IPS-15b (cell line): Measurements from ENCODE around the gene CRYBB1.

Experiments
- H3K27me3 ChIP-seq: one replicate; pipeline ENCODE4 v1.6.1; 2013; ENCODE audit warnings: low read length; ENCODE audit not compliant: control insufficient read depth, insufficient read depth
- H3K36me3 ChIP-seq: one replicate; pipeline ENCODE4 v1.6.1; 2013; ENCODE audit warnings: low read length; ENCODE audit not compliant: control insufficient read depth, insufficient read depth
- H3K4me1 ChIP-seq: one replicate; pipeline ENCODE4 v1.6.1; 2013; ENCODE audit warnings: mild to moderate bottlenecking, low read length; ENCODE audit not compliant: control insufficient read depth, insufficient read depth
- H3K4me3 ChIP-seq: one replicate; pipeline ENCODE4 v1.5.1; 2013; ENCODE audit warnings: low read depth, low read length
- H3K9ac ChIP-seq: one replicate; pipeline ENCODE4 v1.6.1; 2013; ENCODE audit warnings: low read depth, mild to moderate bottlenecking, low read length
- H3K9me3 ChIP-seq: one replicate; pipeline ENCODE4 v1.6.1; 2013; ENCODE audit warnings: mild to moderate bottlenecking, low read length; ENCODE audit not compliant: control insufficient read depth, insufficient read depth

Gene CRYBB1

DNA sequence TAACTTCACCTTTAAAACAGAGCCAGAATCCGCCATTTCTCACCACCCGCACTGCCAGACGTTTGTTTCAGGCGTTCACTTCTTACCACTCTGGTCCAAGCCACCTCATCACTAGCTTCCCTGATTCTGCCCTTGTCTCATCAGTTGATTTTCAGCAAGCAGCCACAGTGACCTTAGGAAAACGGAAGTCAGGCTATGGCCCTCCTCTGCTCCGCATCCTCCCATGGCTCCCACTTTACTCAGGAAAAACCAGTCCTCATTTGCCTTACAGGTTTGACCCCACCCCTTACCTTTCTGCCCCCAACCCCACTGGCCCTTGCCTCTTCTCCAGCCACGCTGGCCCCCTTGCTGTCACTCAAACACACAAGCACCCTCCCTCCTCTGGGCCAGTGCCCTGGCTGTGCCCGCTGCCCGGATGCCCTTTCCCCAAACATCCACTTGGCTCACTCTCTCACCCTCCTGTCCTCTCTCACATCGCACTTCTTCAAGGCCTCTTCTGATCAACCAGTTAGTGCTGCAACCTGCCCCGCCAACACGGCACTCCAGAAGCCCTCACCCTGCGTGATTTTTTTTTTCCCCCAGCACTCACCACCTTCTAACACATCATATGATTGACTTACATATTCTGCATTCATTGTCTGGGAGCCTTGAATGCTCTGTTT lies 46.8 kb downstream of the CRYBB1 start:
- no peak overlapping the region for H3K9ac ChIP-seq
- no peak overlapping the region for H3K4me3 ChIP-seq
- H3K9me3 ChIP-seq, result no peaks in the 10 kb centered on the region
- peaks cover 28% of the 10 kb centered on the region for H3K4me1 ChIP-seq
- H3K36me3 ChIP-seq, result peaks cover 8% of the 10 kb centered on the region
- no peaks in the 10 kb centered on the region for H3K27me3 ChIP-seq

DNA sequence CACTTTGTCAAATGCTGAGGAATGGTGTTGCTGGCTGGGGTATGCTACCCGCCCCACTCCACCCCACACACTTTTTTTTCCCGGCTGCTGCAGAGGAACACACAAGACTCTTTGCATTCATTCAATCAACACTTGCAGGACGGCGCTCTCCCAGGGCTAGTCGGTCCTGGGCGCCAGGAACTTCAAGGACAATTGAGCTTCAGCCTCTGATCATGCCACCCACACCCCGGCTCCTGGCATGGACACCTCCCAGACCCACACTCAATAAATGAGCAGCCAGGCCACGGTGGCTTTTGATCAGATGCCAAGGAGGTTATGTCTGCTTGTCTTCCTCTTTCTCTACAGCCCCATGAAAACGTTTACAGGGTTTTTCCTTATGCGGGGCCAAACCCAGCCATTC lies 47.7 kb downstream of the CRYBB1 start:
- Histone ChIP-seq H3K4me1 (peaks cover 32% of the 10 kb centered on the region), H3K36me3 (peaks cover 5% of the 10 kb centered on the region)

DNA sequence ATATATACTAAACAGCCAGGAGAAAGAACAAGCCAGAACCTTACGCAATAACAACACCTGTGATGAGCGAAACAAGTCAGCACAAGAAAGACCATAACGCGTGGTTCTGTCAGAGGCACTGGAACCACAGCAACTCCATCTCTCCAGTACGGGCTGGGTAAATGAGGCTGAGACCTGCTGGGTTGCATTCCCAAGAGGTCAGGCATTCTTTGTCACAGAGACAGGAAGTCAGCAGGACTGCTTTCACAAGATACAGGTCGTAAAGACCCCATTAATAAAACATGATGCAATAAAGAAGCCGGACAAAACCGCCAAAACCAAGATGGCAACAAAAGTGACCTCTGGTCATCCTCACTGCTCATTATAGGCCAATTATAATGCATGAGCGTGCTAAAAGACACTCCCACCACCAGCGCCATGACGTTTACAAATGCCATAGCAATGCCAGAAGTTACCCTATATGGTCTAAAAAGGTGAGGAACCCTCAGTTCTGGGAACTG lies 49.6 kb downstream of the CRYBB1 start:
- Histone ChIP-seq H3K27me3 (no peaks in the 10 kb centered on the region), H3K9me3 (no peaks in the 10 kb centered on the region), H3K4me3 (no peak overlapping the region), H3K9ac (no peak overlapping the region), H3K4me1 (peaks cover 41% of the 10 kb centered on the region), H3K36me3 (peaks cover 8% of the 10 kb centered on the region)

More for the DNA sequence above, 47.7 kb downstream of the CRYBB1 start:
- H3K9me3 ChIP-seq, result no peaks in the 10 kb centered on the region
- H3K27me3 ChIP-seq, result no peaks in the 10 kb centered on the region
- H3K4me3 ChIP-seq, result no peak overlapping the region
- no peak overlapping the region for H3K9ac ChIP-seq

DNA sequence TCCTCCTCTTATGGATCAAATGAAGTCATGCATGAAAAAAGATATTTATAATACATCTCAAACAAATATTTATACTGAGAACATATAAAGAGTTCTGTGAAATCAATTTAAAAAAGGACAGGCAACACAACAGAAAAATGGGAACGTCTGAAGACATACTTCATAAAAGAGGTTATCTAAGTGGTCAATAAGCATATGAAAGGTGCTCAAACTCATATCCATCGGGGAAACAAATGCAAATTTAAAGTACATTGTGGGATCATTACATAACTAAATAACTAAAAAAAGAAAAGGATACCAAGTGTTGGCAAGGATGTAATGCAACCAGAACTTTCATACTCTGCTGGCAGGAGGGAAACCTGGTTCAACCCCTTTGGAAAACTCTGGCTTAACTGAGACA lies 50.2 kb downstream of the CRYBB1 start:
- Histone ChIP-seq H3K4me3 (no peak overlapping the region), H3K27me3 (no peaks in the 10 kb centered on the region), H3K9me3 (no peaks in the 10 kb centered on the region), H3K36me3 (peaks cover 8% of the 10 kb centered on the region), H3K4me1 (peaks cover 41% of the 10 kb centered on the region), H3K9ac (no peak overlapping the region)

DNA sequence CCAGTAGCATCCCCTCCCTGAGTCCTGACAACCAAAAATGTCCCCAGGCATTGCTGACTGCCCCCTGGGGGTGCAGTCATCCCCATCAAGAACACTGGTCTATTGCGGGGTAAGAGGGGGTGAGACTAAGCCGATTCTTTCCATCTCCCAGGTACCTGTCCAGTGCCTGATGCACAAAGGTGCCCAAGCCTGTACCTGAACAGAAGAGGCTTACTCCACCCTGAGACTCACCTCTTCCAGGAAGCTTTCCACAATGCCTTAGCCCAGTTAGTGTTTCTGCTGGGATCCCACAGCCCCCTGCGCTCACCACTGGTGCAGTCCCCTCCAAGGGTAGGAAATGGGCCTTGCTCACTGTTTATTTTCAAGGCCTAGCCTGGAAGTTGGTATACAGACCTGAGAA lies 50.8 kb downstream of the CRYBB1 start:
- Histone ChIP-seq H3K9me3 (no peaks in the 10 kb centered on the region), H3K4me1 (peaks cover 39% of the 10 kb centered on the region), H3K27me3 (no peaks in the 10 kb centered on the region), H3K9ac (no peak overlapping the region), H3K36me3 (peaks cover 8% of the 10 kb centered on the region), H3K4me3 (no peak overlapping the region)

DNA sequence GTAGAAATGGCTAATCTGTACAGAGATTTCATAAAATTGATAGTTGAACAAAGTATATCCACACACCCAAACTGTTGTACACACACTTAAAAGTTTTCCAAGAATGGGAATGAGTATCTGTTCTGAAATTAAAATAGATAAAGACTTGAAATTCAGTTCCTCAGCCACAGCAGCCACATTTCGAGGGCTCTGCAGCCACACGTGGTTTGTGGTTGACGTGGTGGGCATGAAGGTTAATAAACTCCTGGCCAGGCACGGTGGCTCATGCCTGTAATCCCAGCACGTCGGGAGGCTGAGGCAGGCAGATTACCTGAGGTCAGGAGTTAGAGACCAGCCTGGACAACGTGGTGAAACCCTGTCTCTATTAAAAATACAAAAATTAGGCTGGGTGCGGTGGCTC lies 51.9 kb downstream of the CRYBB1 start:
- Histone ChIP-seq H3K9ac (no peak overlapping the region), H3K27me3 (no peaks in the 10 kb centered on the region), H3K9me3 (no peaks in the 10 kb centered on the region), H3K36me3 (peaks cover 8% of the 10 kb centered on the region), H3K4me3 (no peak overlapping the region), H3K4me1 (peaks cover 33% of the 10 kb centered on the region)

DNA sequence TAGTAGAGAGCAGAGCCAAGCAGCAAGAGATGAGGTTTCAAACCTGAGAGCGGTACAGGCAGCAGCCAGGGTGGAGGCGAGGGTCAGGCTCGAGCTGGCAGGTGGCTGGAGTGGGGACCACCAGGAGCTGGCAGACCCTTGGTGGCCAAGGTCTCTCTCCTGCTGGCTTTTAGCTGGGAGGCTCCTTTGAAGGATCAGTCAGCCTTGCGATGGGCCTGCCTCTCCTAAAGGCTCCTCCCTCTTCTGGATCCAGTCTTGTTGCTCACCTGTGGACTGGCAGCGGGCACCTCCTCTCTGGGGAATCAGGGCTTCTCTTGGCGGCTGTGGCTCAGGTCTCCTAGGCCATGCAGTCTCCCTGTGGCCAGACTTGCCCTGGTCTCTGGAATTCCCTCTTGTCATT lies 52.6 kb downstream of the CRYBB1 start:
- no peaks in the 10 kb centered on the region for H3K9me3 ChIP-seq
- peaks cover 8% of the 10 kb centered on the region for H3K36me3 ChIP-seq
- H3K27me3 ChIP-seq, result no peaks in the 10 kb centered on the region
- H3K4me3 ChIP-seq, result no peak overlapping the region
- H3K4me1 ChIP-seq, result peaks cover 33% of the 10 kb centered on the region
- H3K9ac ChIP-seq, result no peak overlapping the region

DNA sequence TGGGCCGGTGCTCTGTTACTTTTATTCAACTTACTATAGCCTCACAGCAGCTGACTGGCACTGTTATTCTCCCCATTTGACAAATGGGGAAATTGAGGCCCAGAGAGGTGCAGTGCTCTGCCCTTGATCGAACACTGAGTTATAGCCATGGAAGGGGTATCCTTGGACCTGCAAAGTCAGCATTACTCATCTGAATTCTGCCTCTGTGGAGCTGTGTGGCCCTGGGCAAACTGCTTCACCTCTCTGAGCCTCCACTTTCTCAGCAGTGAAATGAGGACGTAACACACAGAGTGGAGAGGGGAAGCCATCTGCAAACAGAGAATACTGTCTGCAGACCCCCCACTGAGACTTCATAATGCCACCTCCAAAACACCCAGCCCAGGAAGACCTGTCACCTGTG lies 53.2 kb downstream of the CRYBB1 start:
- no peak overlapping the region for H3K4me3 ChIP-seq
- no peak overlapping the region for H3K9ac ChIP-seq
- no peaks in the 10 kb centered on the region for H3K9me3 ChIP-seq
- H3K36me3 ChIP-seq, result peaks cover 8% of the 10 kb centered on the region
- peaks cover 38% of the 10 kb centered on the region for H3K4me1 ChIP-seq
- no peaks in the 10 kb centered on the region for H3K27me3 ChIP-seq

DNA sequence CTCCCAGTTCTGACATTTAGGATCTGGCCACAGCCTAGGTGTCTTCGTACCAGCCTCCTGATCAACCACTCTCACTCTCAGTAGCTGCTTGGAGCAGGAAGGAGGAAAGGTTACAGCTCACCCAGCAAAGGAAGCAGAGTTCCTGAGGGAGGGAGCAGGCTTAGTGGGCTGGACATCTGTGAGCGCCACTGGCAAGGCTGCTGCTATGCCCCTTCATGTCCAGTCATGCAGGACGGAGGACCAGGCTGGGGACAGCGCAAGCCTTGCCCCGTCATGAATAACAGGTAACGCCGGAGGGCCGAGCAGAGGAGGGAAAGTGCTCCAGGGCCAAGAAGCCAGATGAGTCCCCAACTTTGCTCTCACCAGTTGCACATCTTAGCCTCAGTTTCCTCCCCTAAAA lies 53.6 kb downstream of the CRYBB1 start:
- peaks cover 38% of the 10 kb centered on the region for H3K4me1 ChIP-seq
- H3K9ac ChIP-seq, result no peak overlapping the region

DNA sequence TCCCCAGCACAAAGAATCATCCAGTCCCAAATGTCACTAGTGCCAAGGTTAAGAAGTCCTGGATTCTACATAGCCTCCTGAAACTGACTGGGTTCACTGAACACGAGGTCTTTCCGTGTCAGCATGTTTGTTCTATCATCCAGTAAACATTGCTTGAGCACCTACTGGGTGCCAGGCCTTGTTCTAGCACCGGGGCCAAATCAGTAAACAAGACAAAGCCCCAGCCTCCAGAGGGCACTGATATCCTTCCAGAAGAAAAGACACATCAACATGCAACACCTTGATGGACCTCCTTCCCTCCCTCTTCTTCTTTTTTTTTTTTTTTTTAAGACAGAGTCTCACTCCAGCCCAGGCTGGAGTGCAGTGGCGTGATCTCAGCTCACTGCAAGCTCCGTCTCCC lies 54.8 kb downstream of the CRYBB1 start:
- Histone ChIP-seq H3K36me3 (peaks cover 8% of the 10 kb centered on the region), H3K9ac (no peak overlapping the region), H3K9me3 (no peaks in the 10 kb centered on the region), H3K4me1 (peaks cover 41% of the 10 kb centered on the region), H3K27me3 (no peaks in the 10 kb centered on the region), H3K4me3 (no peak overlapping the region)

More for the DNA sequence above, 53.6 kb downstream of the CRYBB1 start:
- peaks cover 8% of the 10 kb centered on the region for H3K36me3 ChIP-seq
- H3K27me3 ChIP-seq, result no peaks in the 10 kb centered on the region
- H3K4me3 ChIP-seq, result peak overlapping the region; percentile 14
- no peaks in the 10 kb centered on the region for H3K9me3 ChIP-seq

DNA sequence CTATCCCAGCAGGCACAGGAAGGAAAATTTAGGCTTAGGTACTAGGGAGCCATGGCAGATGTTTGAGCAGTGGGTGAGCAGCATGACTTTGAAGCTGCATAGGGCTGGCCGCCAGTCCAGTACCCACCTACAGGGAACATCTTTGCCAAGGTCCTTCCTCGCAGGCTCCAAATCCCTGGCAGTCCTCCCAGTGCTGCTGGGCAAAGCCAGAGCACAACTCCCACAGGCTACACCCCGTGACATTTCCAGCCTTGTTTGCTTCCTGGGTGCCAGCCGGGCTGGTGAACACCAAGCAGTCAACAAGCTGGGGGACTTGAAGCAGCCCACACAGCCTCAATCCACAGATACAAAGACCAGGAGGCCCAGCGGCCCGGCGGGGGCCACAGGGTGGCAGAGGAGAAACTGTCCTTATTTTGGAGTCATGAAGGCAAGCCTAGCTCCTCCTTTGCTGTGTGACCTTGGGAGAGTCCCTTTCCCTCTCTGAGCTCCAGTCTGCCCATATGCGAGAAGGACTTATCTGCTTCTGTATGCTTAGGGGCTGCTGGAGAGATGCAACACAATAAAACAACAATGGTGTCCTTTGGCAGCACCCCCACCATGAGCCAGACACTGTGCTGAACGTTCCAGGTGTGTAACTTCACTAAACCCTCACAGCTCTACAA lies 55.9 kb downstream of the CRYBB1 start:
- Histone ChIP-seq H3K4me3 (no peak overlapping the region), H3K4me1 (peaks cover 30% of the 10 kb centered on the region), H3K9ac (no peak overlapping the region), H3K27me3 (no peaks in the 10 kb centered on the region), H3K36me3 (peaks cover 8% of the 10 kb centered on the region), H3K9me3 (no peaks in the 10 kb centered on the region)

DNA sequence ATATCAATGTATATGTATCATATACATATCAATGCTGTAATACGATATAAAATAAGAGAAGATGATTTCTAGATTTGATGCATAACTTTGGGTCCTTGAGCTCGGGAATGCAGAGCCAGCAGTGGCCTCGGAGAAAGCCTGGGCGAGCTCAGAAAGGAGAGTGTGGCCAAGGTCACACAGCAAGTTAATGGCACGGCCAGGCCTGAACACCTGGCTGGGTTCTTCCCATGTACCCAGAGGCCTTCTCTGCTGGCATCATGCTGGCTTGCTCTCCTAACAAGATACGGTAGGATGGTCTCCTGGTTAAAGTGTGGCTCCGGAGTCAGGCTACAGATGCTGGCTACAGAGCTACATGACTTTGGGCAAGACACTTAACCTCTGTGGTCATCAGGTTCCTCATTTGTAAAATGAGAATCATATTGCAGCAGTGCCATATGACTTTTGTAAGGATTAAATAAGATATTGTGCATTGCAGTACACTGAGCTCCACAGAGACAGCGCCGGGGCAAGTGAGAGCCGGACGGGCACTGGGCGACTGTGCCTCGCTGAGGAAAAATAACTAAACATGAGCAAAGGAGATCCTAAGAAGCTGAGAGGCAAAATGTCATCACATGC lies 57.8 kb downstream of the CRYBB1 start:
- peaks cover 31% of the 10 kb centered on the region for H3K4me1 ChIP-seq
- no peaks in the 10 kb centered on the region for H3K27me3 ChIP-seq
- no peaks in the 10 kb centered on the region for H3K9me3 ChIP-seq
- H3K9ac ChIP-seq, result no peak overlapping the region
- no peak overlapping the region for H3K4me3 ChIP-seq
- H3K36me3 ChIP-seq, result peaks cover 6% of the 10 kb centered on the region
